NCI-H748 (cell line): ENCODE results near the gene CBX3.
"Not testable (repeated sequence)": the region's sequence is repeated elsewhere in the genome, so short reads cannot be mapped to it uniquely, and the experiment has no call there.

ENCODE experiments used
- DNase-seq: peaks from one replicate; lab custom pipeline; 2025; ENCODE audit not compliant: unreplicated experiment; lab: John Stamatoyannopoulos, UW

Gene CBX3

GRCh38 chr7:26169271-26169670 is 32.3 kb upstream of the CBX3 start:
- DNase-seq, result no peak

GRCh38 chr7:26170663-26171062 is 30.9 kb upstream of the CBX3 start:
- no peak for DNase-seq

- no peak for DNase-seq
These were observed 29.9 kb upstream of the CBX3 start for GRCh38 chr7:26171601-26172000.

GRCh38 chr7:26172048-26172447 is 29.5 kb upstream of the CBX3 start:
- DNase-seq, result no peak

GRCh38 chr7:26175903-26176302 is 25.6 kb upstream of the CBX3 start:
- not testable (repeated sequence) for DNase-seq

- DNase-seq, result not testable (repeated sequence)
These were observed 24.8 kb upstream of the CBX3 start for GRCh38 chr7:26176696-26177095.

- not testable (repeated sequence) for DNase-seq
These were observed 24.3 kb upstream of the CBX3 start for GRCh38 chr7:26177269-26177668.

GRCh38 chr7:26178272-26178960 is 23.1 kb upstream of the CBX3 start:
- no peak for DNase-seq

- no peak for DNase-seq
These were observed 22.1 kb upstream of the CBX3 start for GRCh38 chr7:26179422-26179821.

GRCh38 chr7:26179826-26180497 is 21.6 kb upstream of the CBX3 start:
- DNase-seq, result no peak

GRCh38 chr7:26180792-26181198 is 20.8 kb upstream of the CBX3 start:
- no peak for DNase-seq

- no peak for DNase-seq
These were observed 19.9 kb upstream of the CBX3 start for GRCh38 chr7:26181474-26182227.

GRCh38 chr7:26182283-26182682 is 19.3 kb upstream of the CBX3 start:
- no peak for DNase-seq

- DNase-seq, result no peak
These were observed 18.8 kb upstream of the CBX3 start for GRCh38 chr7:26182706-26183105.

GRCh38 chr7:26183545-26184280 is 17.8 kb upstream of the CBX3 start:
- DNase-seq, result peak; percentile 20

GRCh38 chr7:26184281-26185101 is 17.1 kb upstream of the CBX3 start:
- not testable (repeated sequence) for DNase-seq

GRCh38 chr7:26185131-26185843 is 16.3 kb upstream of the CBX3 start:
- no peak for DNase-seq

GRCh38 chr7:26185844-26186180 is 15.7 kb upstream of the CBX3 start:
- no peak for DNase-seq

GRCh38 chr7:26186364-26187311 is 14.9 kb upstream of the CBX3 start:
- no peak for DNase-seq
